Amniotic stem cell (primary cell): ENCODE measurements around the gene ACYP2.
"Not testable (repeated sequence)": the region's sequence is repeated elsewhere in the genome, so short reads cannot be mapped to it uniquely, and the experiment has no call there.

ENCODE experiments used
- DNase-seq: peaks from one replicate; lab custom pipeline; 2025; lab: John Stamatoyannopoulos, UW

Gene ACYP2

DNA sequence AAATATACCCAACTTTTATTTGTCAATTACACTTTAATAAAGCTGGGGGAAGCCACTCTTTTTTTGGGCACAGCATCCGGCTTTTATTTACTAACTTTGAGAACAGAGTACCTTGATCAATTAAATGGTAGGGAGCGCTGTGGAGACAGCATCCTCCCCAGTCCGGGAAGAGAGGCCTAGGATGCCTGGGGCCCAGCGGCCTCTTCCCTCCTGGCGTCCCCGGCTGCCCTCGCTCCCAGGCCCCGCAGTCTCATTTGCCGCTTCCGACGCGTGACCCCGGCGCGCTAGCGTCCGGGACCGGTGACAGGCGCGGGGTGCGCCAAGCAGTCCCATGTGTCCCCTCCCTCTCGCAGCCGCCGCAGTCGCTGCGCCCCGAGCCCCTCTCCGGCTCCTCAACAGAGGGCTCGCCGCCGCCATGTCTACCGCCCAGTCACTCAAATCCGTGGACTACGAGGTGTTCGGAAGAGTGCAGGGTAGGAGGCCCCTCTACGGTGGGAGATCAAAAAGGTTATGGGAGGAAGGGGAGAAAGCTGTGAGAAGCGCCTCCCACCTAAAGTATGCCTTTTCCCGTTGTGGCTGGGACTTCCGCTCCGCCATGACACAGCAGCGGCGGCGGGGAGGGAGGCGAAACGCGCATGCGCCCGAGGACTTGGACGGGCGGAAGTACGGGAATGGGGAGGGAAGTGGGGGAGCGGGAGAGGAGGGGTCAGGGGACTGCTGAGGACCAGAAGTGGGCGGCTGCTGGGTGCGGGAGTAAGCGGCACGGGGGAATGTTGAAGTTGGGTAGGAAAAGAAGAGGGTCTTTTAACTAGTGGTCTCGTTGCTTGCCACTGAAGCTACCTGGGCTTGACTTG, at the start of gene ACYP2:
TSS of gene ACYP2 (plus strand) at position 332 of the 854 bp plus-strand sequence.
- DNase-seq = peak; percentile 85

DNA sequence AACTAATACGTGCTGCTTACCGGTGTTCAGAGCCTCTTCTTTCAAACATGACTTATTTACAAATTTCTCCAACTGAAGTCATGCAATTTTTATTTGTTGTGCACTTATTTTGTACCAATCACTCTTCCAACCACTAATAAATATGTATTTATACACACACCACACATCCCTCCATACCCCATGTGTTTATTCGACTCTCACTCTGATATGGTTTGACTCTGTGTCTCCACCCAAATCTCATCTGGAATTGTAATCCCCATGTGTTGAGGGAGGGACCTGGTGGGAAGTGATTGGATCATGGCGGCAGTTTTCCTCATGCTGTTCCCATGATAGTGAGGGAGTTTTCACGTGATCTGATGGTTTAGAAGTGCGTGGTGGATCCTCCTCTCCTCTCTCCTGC, 49.5 kb upstream of the ACYP2 start:
- DNase-seq = no peak

DNA sequence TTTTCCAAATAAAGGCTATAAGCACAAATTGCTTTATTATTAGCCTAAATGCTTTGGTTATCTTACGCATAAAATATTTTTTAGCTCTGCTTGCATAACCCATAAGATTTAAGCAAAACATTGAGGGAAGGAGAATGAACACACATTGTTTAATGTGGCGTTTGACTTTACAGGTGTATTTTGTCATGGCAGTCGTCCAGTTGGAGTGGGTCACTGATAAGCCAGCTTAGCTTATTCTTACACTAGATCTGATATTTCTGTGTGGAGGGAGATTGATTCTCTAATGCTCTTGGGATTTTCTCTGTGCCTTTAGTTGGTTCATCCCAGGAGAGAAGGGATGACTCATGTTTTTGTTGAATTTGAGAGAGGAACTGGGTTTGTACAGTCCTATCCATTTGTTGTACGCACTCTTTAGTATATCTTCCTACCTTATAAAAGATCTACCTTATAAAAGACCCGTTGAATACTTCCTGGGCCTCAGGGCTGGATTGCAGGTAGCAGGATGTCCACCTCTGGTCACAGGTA, 47.5 kb upstream of the ACYP2 start:
- no peak for DNase-seq

DNA sequence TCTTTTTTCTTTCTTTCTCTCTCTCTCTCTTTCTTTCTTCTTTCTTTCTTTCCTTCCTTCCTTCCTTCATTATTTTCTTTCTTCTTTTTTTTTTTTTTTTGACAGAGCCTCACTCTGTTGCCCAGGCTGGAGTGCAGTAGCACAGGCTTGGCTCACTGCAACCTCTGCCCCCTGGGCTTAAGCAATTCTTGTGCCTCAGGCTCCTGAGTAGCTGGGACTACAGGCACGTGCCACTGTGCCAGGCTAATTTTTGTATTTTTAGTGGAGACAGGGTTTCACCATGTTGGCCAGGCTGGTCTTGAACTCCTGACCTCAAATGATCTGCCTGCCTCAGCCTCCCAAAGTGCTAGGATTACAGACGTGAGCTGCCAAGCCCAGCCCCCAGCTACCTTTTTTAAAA, 42.9 kb upstream of the ACYP2 start:
- not testable (repeated sequence) for DNase-seq

DNA sequence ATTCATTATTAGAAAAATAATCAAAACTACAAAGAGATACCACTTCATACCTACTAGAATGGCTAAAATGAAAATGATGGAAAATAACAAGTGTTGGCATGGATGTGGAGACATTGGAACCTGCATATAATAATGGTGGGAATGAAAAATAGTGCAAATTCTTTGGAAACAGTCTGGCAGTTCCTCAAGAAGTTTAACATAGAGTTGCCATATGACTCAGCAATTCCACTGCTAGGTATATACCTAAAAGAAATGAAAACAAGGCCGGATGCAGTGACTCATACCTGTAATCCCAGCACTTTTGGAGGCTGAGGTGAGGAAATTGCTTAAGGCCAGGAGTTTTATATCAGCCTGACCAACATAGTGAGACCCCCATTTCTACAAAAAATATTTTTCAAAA, 41.6 kb upstream of the ACYP2 start:
- DNase-seq = no peak

DNA sequence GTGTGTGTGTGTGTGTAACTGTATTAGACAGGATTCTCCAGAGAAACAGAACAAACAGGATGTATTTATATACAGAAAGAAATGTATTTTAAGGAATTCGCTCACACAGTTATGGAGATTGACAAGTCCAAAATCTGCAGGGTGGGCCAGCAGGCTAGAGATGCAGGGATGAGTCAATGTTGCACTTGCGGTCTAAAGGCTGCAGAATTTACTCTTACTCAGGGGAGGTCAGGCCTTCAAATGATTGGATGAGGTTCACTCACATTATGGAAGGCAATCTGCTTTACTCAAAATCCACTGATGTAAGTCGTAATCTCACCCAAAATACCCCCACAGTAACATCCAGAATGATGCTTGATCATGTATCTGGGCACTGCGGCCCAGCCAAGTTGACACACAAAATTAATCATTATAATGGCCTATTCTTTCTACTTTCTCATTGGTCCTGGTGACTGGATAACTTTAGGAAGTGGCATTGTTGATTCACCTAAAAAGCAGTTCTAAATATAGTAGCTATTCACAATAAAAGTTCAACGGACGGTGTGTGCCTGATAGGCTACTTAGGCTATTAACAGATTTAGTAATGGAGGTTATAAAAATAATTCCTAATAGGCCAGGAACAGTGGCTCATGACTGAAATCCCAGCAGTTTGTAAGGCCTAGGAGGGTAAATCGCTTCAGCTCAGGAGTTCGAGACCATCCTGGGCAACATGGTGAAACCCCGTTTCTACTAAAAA, 40.6 kb upstream of the ACYP2 start:
- DNase-seq = no peak

DNA sequence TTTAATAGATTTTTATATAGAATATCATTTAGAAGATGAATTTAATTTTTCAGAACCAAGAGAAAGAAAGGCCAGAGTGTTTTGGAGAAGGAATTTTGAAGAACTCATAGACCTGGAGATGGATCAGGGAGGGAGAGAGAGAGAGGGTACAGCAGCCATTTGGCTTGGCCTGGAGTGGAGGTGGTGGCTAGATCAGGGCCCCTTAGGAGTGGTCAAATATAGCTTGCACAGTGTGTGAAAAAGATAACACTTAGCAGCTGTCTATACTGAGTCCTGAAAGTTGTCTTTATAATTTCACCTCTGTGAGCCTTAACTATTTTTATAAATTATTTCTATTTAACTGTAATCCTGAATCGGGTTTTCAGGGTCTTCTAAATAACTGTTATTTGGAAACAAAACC, 38.8 kb upstream of the ACYP2 start:
- no peak for DNase-seq

DNA sequence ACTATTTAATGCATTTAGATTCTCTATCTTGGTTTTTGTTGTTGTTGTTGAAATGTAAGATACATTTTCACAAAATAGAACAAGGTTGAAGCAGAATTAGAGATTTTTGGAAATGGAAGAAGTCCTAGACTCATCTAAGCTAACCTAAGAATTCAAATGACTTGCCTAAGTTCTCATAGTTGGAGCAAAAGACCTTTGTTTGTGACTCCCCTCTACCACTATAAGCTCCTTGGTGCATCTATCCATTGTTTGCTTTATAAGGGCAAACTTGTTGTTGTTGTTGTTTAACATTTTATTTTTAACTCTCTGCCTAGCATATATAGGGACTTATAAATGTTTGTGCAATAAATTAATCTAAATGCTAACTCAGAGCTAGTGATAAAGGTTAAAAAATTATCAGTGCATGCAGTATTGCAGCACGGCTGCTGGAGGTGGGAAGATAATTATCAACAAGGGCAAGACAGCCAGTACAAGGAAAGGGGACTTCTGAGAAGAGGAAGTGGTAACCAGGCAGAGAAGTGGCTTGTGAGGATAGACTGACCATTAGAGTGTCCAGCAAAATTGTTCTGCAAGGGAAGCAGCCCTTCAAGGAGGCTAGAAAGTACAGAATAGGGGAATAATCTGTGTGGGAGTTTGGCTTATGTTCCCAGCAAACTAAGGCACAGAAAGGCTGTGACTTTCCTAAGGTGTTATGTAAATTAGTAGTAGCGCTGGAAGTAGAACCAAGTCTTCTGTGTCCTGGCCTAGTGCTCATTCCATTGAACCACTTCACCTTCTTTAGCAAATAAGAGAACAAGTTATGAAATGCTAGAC, 38.1 kb upstream of the ACYP2 start:
- DNase-seq = no peak

DNA sequence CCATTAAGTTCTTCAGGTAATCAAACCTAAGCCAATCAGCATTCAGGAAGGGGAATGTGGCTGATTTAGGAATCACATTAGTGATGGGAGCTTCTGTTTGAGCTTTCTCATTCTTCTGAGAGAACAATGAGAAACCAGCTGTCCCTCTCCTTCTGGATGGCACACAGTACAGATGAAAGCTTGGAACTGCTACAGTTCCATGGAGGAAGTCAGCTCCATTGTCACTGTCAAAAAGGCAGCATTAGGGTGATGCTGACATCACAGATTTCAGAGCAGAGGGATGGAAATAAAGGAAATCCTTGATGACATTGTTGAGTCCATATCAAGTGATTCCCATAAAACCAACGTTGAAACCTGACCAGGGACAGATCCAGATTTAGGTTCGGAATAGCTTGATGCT, 36.1 kb upstream of the ACYP2 start:
- no peak for DNase-seq

DNA sequence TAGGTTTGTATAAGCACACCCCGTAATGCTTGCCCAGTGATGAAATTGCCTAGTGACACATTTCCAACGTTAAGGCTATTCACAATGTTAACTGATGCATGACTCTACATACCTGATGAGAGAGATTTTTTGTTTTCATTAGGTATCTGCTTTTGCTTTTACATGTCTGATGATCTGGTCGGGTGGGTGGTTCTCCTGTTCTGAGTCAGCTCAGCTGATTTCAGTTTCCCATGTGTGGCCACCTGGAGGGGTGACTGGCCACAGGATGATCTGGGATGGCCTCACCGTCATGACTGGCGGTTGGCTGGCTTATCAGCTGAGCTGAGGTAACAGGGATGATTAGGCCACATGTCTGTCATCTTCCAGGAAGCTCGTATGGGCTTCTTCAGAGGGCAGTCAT, 33.8 kb upstream of the ACYP2 start:
- no peak for DNase-seq

DNA sequence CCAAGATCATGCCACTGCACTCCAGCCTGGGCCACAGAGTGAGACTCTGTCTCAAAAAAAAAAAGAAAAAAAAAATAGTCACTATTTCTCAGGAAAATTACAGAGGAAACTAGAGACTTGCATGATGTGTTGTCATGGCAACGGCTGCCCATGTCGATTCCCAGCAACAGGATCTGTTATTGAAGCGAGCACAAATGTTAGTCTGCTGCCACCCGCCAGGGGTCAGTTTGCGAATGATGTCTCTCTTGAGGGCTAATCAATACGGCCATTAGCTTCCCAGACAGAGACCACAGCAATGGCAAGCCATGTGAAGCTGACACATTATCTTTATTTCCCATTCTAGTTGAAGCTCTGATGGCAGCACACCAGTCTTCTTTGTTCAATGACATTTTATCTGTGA, 32.4 kb upstream of the ACYP2 start:
- no peak for DNase-seq

DNA sequence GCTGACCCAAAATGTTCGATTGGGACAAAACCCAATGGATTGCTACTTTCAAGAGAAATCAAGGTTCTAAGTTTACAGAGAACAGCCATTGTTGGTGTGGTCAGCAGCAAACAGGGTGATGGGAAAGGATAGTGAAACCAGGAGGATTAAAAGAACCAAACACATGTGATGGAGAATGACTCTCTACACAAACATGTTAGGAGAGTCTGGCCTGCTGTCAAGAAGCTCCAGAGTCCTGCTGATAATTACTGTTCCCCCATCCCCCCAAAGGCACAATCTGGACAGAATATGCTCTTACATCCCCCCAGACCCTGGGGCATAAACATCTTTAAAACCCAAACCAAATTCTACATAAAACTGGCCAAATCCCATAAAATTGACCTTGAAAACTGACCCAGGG, 32.0 kb upstream of the ACYP2 start:
- no peak for DNase-seq

DNA sequence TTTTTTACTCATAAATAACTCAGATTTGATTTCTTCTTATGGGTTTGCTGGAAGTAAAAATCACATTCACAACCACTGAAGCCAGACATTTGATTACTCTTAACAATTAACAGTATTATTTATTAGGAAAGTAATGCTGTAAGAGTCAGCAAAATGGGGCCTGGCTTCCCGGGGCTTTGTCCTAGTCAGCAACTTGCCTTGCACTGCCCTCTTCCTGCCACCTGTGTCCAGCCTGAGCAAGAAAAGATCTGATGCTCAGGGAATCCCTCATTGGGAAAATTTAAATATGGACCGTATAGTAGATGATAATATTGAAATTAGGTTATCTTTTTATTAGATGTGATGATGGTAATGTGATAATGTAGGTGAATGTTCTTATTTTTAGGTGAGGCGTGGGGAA, 30.8 kb upstream of the ACYP2 start:
- no peak for DNase-seq

DNA sequence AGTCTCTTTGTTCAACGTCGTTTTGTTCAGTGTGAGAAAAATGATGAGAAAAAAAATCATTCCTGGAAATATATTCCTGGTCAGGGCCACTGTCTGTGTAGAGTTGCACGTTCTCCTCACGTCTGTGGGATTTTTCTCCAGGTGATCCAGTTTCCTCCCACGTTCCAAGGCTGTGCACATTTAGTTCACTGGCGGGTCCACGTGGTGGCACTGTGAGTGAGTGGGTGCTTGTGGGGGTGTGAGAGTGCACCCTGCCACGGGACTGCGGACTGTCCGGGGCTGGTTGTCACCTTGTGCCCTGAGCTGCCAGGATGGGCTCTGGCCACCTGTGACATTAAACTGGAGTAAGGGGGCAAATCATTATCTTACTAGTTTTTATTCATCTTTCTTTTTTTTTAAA, 30.3 kb upstream of the ACYP2 start:
- DNase-seq = no peak

DNA sequence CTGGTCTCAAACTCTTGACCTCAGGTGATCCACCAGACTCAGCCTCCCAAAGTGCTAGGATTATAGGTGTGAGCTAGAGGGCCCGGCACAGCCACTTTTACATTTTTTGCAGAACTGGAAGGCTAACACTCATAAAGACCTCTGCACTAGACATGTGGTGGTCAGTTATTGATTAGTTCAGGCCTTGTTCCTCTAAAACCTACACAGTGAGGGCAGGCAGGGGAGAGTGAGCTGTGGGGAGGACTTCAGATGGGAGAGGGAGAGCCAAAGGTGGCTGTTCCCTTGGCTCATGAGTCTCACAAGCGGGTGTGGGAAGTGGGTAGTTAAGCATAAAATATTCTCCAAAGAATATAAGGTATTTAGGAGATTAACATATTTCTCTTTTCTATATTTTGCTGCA, 29.3 kb upstream of the ACYP2 start:
- DNase-seq = no peak

DNA sequence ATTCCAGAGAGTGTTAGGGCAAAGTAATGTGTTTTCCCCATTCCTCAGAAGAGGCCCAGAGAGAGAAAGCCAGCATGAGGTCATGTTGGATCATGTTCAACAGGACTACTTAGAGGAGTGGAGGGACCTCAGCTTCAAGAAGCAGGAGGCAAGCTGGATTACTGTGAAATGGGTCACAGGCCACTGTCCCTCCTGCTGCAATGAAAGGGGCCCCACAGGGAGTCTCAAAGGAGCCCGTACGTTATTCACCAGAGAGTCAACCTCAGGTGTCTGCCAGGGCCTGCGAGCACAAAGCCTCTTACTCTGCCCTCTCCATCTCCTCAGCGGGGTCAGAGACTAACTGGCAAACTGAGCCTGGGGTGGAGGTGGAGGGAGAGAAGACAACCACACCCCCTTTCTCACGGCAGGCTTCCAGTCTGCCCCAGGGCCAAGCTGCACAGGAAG, 27.2 kb upstream of the ACYP2 start:
- no peak for DNase-seq

DNA sequence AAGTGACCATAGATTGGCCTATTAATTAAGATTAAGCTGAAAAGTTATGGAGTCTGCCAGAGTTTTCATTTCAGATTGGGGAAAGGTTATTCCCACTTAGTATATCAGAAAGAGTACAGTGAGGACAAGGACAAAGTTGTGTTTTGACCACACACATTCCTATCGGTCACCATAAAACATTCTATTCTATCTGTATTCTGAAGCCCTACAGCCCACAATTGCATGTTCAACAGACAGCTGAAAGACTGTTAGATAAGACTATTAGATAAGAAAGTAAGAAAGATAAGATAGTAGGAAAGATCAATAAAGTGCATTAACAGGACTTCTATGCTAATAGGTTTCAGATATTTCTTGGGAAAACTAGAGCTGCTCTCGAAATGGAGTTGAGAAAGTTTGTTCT, 26.7 kb upstream of the ACYP2 start:
- no peak for DNase-seq

DNA sequence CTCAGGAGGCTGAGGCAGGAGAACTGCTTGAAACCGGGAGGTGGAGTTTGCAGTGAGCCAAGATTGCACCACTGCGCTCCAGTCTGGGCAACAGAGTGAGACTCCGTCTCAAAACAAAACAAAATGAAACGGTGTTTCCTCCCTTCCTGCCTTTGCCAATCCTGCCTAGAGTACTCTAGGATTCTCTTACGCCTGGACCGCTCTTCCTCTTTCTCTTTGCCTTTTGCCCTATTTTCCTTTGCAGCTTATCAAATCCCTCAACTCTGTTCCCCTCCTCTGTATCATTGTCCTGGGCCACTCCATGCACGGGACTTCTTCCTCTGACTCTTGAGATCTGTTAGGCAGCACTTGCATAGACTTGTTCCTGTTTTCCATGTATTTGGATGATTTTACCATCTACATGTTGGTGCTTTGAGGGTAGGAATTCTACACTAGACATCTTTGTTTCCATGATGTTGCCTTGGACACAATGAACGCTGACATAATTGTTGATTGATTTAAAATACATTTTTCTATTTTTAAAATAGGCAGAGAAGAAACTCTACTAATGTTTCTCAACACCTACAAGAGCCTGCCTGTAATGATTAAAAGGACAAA, 24.8 kb upstream of the ACYP2 start:
- no peak for DNase-seq

DNA sequence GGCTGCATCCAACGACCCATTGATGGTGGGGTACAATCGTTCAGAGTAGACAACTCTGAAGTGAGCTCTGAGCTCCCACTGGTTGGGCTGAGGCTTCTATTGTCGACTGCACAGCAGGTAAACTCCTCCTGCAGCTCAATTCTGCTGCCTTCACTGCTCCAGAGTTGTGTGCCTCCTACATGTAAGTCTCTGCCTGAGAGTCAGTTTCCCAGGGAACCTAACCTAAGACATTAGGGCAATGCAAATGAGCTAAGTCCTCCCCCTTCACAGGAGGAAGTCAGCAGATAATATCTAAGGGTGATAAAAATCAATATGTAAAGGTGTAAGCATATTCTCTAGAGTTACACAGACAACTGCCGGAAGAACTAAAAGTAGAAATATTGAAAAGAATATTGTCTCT, 22.5 kb upstream of the ACYP2 start:
- DNase-seq = no peak

DNA sequence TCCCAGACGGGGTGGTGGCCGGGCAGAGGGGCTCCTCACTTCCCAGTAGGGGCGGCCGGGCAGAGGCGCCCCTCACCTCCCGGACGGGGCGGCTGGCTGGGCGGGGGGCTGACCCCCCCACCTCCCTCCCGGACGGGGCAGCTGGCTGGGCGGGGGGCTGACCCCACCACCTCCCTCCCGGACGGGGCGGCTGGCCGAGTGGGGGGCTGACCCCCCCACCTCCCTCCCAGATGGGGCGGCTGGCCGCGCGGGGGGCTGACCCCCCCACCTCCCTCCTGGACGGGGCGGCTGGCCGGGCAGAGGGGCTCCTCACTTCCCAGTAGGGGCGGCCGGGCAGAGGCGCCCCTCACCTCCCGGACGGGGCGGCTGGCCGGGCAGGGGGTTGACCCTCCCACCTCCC, 20.0 kb upstream of the ACYP2 start:
- not testable (repeated sequence) for DNase-seq

DNA sequence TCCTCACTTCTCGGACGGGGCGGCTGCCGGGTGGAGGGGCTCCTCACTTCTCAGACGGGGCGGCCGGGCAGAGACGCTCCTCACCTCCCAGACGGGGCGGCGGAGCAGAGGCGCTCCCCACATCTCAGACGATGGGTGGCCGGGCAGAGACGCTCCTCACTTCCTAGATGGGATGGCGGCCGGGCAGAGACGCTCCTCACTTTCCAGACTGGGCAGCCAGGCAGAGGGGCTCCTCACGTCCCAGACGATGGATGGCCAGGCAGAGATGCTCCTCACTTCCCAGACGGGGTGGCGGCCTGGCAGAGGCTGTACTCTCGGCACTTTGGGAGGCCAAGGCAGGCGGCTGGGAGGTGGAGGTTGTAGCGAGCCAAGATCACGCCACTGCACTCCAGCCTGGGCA, 19.3 kb upstream of the ACYP2 start:
- not testable (repeated sequence) for DNase-seq

DNA sequence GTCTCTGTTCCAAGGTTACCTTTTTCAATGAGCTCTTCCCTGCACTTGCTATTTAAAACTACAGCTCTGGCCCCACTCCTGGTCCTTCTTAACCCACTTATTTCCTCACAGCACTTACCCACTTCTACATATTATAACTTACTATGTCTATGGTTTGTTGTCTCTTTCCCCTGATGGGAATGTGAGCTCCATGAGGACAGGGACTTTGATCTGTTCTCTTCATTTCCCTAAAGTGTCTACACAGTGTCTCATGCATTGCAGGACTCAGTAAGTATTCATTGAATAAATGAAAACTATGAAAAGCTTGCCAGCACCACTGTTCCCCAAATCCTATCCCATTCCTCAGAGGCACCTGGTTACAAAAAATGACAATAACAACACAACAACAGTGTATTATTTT, 18.3 kb upstream of the ACYP2 start:
- DNase-seq = no peak
